SK-N-MC (cell line): ENCODE results near the gene RAD21L1.

ENCODE experiments used
- DNase-seq: peaks from one replicate; pipeline ENCODE4 v3.0.0-alpha.2; 2011; ENCODE audit warnings: low read depth, low spot score
- H3K27ac ChIP-seq: fragments of 200-600 bp; sonication (generic); 2 replicates; pipeline ENCODE4 v1.5.1; 2016; ENCODE audit warnings: mixed run types
- H3K36me3 ChIP-seq: fragments of 200-600 bp; sonication (generic); 2 replicates; pipeline ENCODE4 v1.6.1; 2017; ENCODE audit warnings: antibody characterized with exemption, low read length, mixed read lengths; ENCODE audit not compliant: insufficient read depth
- H3K4me3 ChIP-seq: fragments of 200-600 bp; sonication (generic); 2 replicates; pipeline ENCODE4 v1.5.1; 2016
- H3K9ac ChIP-seq: fragments of 200-600 bp; sonication (generic); 2 replicates; pipeline ENCODE4 v1.8.0; 2017; ENCODE audit warnings: mixed run types, mixed read lengths; ENCODE audit not compliant: insufficient read length
- H3K9me3 ChIP-seq: fragments of 200-600 bp; sonication (generic); 2 replicates; pipeline ENCODE4 v1.6.1; 2017; ENCODE audit warnings: low read depth, mild to moderate bottlenecking, antibody characterized with exemption, low read length, moderate library complexity, mixed read lengths
- EZH2 ChIP-seq: fragments of 200-600 bp; sonication (generic); IDR thresholded peaks from one replicate; pipeline ENCODE4 v1.6.1; 2017; ENCODE audit warnings: antibody characterized with exemption
- FOXP2 ChIP-seq: optimal IDR thresholded peaks from 2 replicates; pipeline ENCODE3; 2011; ENCODE audit warnings: mild to moderate bottlenecking, moderate library complexity; ENCODE audit not compliant: insufficient read depth; ENCODE audit errors: extremely low read length, control extremely low read depth
- POLR2AphosphoS5 ChIP-seq: IDR thresholded peaks from 2 replicates; pipeline ENCODE4 v1.6.1; 2012; ENCODE audit warnings: mild to moderate bottlenecking, low read depth, low read length, borderline replicate concordance

RAD21L1 gene

GRCh38 chr20:1184638-1185315, 41.1 kb upstream of the RAD21L1 start, which contains the start of gene TMEM74B:
Gene TMEM74B (minus strand): TSS chr20:1184981. CDS start chr20:1183801, 1,180 bp downstream.
- H3K9me3 ChIP-seq: no peaks in the 10 kb centered on the region
- DNase-seq: no peak
- TF ChIP-seq EZH2 (no peak), FOXP2 (no peak), POLR2AphosphoS5 (no peak)
- no peak within 1 kb of the TSS for H3K27ac ChIP-seq
- H3K4me3 ChIP-seq: peak within 1 kb of the TSS; percentile 47; the same call in 1 of the 2 replicates
- H3K36me3 ChIP-seq: no peaks in the 10 kb centered on the region
- no peak within 1 kb of the TSS for H3K9ac ChIP-seq

- H3K4me3 ChIP-seq: peak overlapping the region; percentile 47; the same call in 1 of the 2 replicates
- no peak for TF ChIP-seq POLR2AphosphoS5
- no peak for TF ChIP-seq EZH2
- no peak for TF ChIP-seq FOXP2
These were observed 40.5 kb upstream of the RAD21L1 start for GRCh38 chr20:1185316-1185741.

GRCh38 chr20:1185790-1186334, 40.0 kb upstream of the RAD21L1 start:
- TF ChIP-seq EZH2 (no peak), FOXP2 (no peak), POLR2AphosphoS5 (no peak)
- Histone ChIP-seq H3K27ac (no peak overlapping the region), H3K9me3 (no peaks in the 10 kb centered on the region), H3K9ac (no peak overlapping the region), H3K4me3 (no peak overlapping the region; the same call in 1 of the 2 replicates), H3K36me3 (no peaks in the 10 kb centered on the region)
- DNase-seq: no peak

More at GRCh38 chr20:1185316-1185741, 40.5 kb upstream of the RAD21L1 start:
- no peaks in the 10 kb centered on the region for H3K36me3 ChIP-seq
- H3K9me3 ChIP-seq: no peaks in the 10 kb centered on the region
- no peak overlapping the region for H3K9ac ChIP-seq
- H3K27ac ChIP-seq: no peak overlapping the region
- no peak for DNase-seq

- Histone ChIP-seq H3K9ac (no peak overlapping the region), H3K9me3 (no peaks in the 10 kb centered on the region), H3K4me3 (no peak overlapping the region), H3K36me3 (no peaks in the 10 kb centered on the region), H3K27ac (no peak overlapping the region)
- TF ChIP-seq POLR2AphosphoS5: no peak
- TF ChIP-seq FOXP2: no peak
- no peak for TF ChIP-seq EZH2
- no peak for DNase-seq
These were observed 39.4 kb upstream of the RAD21L1 start for GRCh38 chr20:1186367-1186991.

- DNase-seq: no peak
- H3K27ac ChIP-seq: no peak overlapping the region
- no peaks in the 10 kb centered on the region for H3K9me3 ChIP-seq
- H3K9ac ChIP-seq: no peak overlapping the region
- no peak overlapping the region for H3K4me3 ChIP-seq
- TF ChIP-seq EZH2 (no peak), POLR2AphosphoS5 (no peak), FOXP2 (no peak)
- no peaks in the 10 kb centered on the region for H3K36me3 ChIP-seq
These were observed 38.2 kb upstream of the RAD21L1 start for GRCh38 chr20:1187605-1188171.

- TF ChIP-seq FOXP2 (no peak), EZH2 (no peak), POLR2AphosphoS5 (no peak)
- no peak overlapping the region for H3K27ac ChIP-seq
These were observed 37.5 kb upstream of the RAD21L1 start for GRCh38 chr20:1188347-1188746.

GRCh38 chr20:1189827-1190226, 36.0 kb upstream of the RAD21L1 start:
- TF ChIP-seq EZH2 (no peak), POLR2AphosphoS5 (no peak), FOXP2 (no peak)
- no peaks in the 10 kb centered on the region for H3K9me3 ChIP-seq
- DNase-seq: no peak
- H3K27ac ChIP-seq: no peak overlapping the region
- H3K9ac ChIP-seq: no peak overlapping the region
- H3K36me3 ChIP-seq: no peaks in the 10 kb centered on the region
- H3K4me3 ChIP-seq: no peak overlapping the region

More at GRCh38 chr20:1188347-1188746, 37.5 kb upstream of the RAD21L1 start:
- H3K4me3 ChIP-seq: no peak overlapping the region
- no peak overlapping the region for H3K9ac ChIP-seq
- no peak for DNase-seq
- H3K36me3 ChIP-seq: no peaks in the 10 kb centered on the region
- no peaks in the 10 kb centered on the region for H3K9me3 ChIP-seq

- no peak overlapping the region for H3K9ac ChIP-seq
- TF ChIP-seq FOXP2: no peak
- no peak for TF ChIP-seq POLR2AphosphoS5
- TF ChIP-seq EZH2: no peak
- DNase-seq: no peak
- no peaks in the 10 kb centered on the region for H3K36me3 ChIP-seq
- H3K27ac ChIP-seq: no peak overlapping the region
- no peaks in the 10 kb centered on the region for H3K9me3 ChIP-seq
- H3K4me3 ChIP-seq: no peak overlapping the region
These were observed 35.0 kb upstream of the RAD21L1 start for GRCh38 chr20:1190847-1191246.
